Parathyroid adenoma (tissue), 2 donors: Measurements from ENCODE around the gene EFHC1.

Experiments
- H2AFZ ChIP-seq: fragments of 300-600 bp; sonication (generic); one replicate; pipeline ENCODE4 v1.7.0; 2017; ENCODE audit warnings: antibody characterized with exemption, mild to moderate bottlenecking
- H3K27ac ChIP-seq: fragments of 300-600 bp; sonication (generic); one replicate; pipeline ENCODE4 v1.7.0; 2017
- H3K27me3 ChIP-seq: fragments of 300-600 bp; sonication (generic); one replicate; pipeline ENCODE4 v1.7.0; 2017; ENCODE audit warnings: low read length; ENCODE audit not compliant: control insufficient read depth, insufficient read depth
- H3K36me3 ChIP-seq: fragments of 300-600 bp; sonication (generic); one replicate; pipeline ENCODE4 v1.7.0; 2017; ENCODE audit warnings: low read length; ENCODE audit not compliant: control insufficient read depth, insufficient read depth
- H3K4me1 ChIP-seq: fragments of 300-600 bp; sonication (generic); one replicate; pipeline ENCODE4 v1.7.0; 2017; ENCODE audit warnings: control low read depth
- H3K4me2 ChIP-seq: fragments of 300-600 bp; sonication (generic); one replicate; pipeline ENCODE4 v1.7.0; 2017; ENCODE audit warnings: low read length
- H3K4me3 ChIP-seq: fragments of 300-600 bp; sonication (generic); one replicate; pipeline ENCODE4 v1.7.0; 2017; ENCODE audit warnings: low read depth, low read length
- H3K79me2 ChIP-seq: fragments of 300-600 bp; sonication (generic); one replicate; pipeline ENCODE4 v1.7.0; 2017; ENCODE audit warnings: control low read depth
- H3K9ac ChIP-seq: fragments of 300-600 bp; sonication (generic); one replicate; pipeline ENCODE4 v1.7.0; 2017; ENCODE audit warnings: mild to moderate bottlenecking
- H3K9me3 ChIP-seq: fragments of 300-600 bp; sonication (generic); one replicate; pipeline ENCODE4 v1.7.0; 2017; ENCODE audit warnings: low read length; ENCODE audit not compliant: control insufficient read depth
- TF ChIP-seq, protein P1 (sequence below): fragments of 300-600 bp; sonication (generic); IDR thresholded peaks from one replicate; pipeline ENCODE4 v1.7.0; 2017; ENCODE audit warnings: antibody characterized with exemption, mild to moderate bottlenecking
- donor health status: primary hyperparathyroidism.

EFHC1 gene

DNA sequence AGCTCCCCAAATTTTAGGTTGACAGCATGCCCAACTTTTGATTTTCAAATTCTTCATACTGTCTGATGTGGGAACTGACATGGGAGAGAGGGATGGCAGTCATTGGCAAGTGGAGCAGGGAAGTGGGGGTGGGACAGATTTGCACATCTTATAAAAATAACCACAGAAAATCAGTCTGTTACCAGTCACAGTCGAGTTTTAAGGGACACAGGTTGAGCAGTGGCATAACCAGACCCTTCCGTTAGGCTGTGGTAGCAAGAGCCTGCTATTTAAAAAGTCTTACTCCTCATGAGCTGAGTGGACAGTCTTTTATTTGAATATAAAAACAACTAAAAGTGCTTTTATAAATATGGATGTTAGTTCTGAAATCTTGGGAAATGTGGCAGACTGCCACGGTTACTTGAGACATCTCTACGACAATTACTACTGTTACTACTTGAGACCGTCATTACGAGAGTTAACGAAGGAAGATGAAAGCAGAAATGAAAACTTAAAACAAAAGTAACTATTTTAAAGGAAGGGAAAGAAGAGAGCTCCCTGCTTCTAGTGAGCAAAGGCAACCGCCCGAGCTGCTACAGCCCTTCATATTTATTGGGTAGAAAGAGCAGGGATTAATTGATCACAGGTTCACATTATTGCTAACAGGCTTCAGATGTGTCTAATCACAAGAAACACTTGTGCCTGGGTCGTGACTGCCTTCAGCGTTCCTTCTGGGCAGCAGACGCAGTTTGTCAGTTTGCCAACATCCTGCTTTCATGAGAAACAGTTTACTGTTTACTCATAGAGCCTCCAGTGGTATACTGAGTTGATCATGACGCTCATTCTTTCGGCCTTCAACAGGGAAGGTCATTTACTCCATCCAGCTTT, 71.3 kb downstream of the EFHC1 start:
- Histone ChIP-seq H3K4me1 (no peaks in the 10 kb centered on the region), H3K4me3 (no peak overlapping the region), H3K9ac (no peak overlapping the region), H2AFZ (no peak overlapping the region), H3K27me3 (no peaks in the 10 kb centered on the region), H3K27ac (peak overlapping the region; percentile 22), H3K9me3 (no peaks in the 10 kb centered on the region), H3K36me3 (no peaks in the 10 kb centered on the region), H3K4me2 (no peak overlapping the region), H3K79me2 (no peaks in the 10 kb centered on the region)
- TF ChIP-seq, protein P1, sequence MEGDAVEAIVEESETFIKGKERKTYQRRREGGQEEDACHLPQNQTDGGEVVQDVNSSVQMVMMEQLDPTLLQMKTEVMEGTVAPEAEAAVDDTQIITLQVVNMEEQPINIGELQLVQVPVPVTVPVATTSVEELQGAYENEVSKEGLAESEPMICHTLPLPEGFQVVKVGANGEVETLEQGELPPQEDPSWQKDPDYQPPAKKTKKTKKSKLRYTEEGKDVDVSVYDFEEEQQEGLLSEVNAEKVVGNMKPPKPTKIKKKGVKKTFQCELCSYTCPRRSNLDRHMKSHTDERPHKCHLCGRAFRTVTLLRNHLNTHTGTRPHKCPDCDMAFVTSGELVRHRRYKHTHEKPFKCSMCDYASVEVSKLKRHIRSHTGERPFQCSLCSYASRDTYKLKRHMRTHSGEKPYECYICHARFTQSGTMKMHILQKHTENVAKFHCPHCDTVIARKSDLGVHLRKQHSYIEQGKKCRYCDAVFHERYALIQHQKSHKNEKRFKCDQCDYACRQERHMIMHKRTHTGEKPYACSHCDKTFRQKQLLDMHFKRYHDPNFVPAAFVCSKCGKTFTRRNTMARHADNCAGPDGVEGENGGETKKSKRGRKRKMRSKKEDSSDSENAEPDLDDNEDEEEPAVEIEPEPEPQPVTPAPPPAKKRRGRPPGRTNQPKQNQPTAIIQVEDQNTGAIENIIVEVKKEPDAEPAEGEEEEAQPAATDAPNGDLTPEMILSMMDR, result no peak

DNA sequence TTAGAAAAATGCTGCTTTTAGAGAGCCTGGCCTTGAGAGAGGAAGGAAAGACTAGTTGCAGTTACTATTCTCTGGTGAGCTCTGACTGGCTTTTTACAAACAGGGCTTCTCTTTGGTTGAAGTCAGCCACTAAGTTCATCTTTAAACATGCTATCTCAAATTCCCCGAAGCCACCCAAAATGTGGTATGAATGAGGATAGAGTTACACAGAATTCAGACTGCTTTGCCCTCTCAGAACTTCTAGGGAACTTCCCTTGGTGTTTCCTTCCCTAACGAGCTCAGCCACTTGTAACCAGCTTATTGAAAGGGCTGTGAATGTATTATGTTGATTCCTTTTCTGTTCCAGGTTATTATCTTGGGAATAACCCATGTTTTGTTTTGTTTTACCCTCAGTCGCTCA, 73.5 kb downstream of the EFHC1 start:
- no peak overlapping the region for H3K27ac ChIP-seq
- H3K4me1 ChIP-seq, result no peaks in the 10 kb centered on the region
- H3K79me2 ChIP-seq, result no peaks in the 10 kb centered on the region
- H3K36me3 ChIP-seq, result no peaks in the 10 kb centered on the region
- no peaks in the 10 kb centered on the region for H3K9me3 ChIP-seq
- H2AFZ ChIP-seq, result no peak overlapping the region
- H3K27me3 ChIP-seq, result no peaks in the 10 kb centered on the region
- no peak overlapping the region for H3K9ac ChIP-seq
- no peak overlapping the region for H3K4me3 ChIP-seq
- TF ChIP-seq, protein P1, result no peak
- H3K4me2 ChIP-seq, result no peak overlapping the region

DNA sequence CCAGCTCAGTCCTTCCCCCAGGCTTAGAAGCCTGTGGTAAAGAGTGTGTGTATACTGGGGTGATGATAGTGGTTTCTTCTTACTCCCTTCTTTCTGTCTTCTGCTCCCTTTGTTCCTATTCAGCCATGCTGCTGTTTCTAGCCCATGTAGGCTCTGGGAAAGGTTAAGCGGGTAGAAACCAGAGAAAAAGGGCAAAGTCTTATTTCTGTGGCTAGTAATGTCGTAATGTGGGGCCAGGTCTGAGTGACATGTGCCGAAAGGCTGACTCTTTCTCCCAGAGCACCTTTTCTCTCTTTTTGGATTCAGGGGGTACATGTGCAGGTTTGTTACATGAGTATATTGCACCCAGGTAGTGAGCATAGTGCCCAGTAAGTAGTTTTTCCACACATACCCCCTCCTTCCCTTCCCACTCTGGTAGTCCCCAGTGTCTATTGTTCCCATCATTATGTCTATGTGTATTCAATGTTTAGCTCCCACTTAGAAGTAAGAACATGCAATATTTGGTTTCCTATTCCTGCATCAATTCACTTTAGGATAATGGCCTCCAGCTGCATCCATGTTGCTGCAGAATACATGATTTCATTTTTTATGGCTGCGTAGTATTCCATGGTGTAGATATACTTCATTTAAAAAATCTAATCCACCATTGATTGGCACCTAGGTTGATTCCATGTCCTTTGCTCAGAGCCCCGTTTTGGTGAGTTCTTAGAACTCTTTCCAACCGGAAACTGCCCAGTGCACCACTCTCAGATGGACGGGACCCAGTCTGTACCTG, 74.3 kb downstream of the EFHC1 start:
- Histone ChIP-seq H3K4me3 (no peak overlapping the region), H3K79me2 (no peaks in the 10 kb centered on the region), H2AFZ (no peak overlapping the region), H3K4me2 (no peak overlapping the region), H3K9me3 (no peaks in the 10 kb centered on the region), H3K9ac (no peak overlapping the region), H3K27me3 (no peaks in the 10 kb centered on the region), H3K4me1 (no peaks in the 10 kb centered on the region), H3K36me3 (no peaks in the 10 kb centered on the region), H3K27ac (no peak overlapping the region)
- TF ChIP-seq, protein P1, result no peak

DNA sequence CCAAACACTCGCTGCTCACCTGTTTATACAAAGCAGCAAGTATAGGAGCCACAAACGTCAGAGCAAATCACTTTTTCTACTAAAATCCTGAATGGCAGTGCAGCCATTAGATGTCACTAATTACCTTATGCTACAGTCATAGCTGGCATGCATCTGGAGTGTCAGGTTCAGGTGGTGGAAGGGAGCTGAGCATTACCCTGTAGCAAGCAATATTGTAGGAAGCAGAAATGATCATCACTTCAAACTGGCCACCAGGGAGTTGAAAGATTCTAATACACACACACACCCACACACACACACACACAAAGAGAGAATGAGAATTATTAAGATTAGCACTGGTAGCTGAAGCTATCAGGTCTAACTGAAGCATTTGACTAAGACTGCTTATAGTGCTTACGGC, 75.8 kb downstream of the EFHC1 start:
- H3K4me2 ChIP-seq, result no peak overlapping the region
- no peaks in the 10 kb centered on the region for H3K9me3 ChIP-seq
- no peak overlapping the region for H3K27ac ChIP-seq
- no peak overlapping the region for H3K9ac ChIP-seq
- TF ChIP-seq, protein P1, result no peak
- no peaks in the 10 kb centered on the region for H3K27me3 ChIP-seq
- H3K4me1 ChIP-seq, result no peaks in the 10 kb centered on the region
- no peaks in the 10 kb centered on the region for H3K79me2 ChIP-seq
- no peaks in the 10 kb centered on the region for H3K36me3 ChIP-seq
- no peak overlapping the region for H3K4me3 ChIP-seq
- no peak overlapping the region for H2AFZ ChIP-seq
